SK-N-SH treated with all-trans-retinoic acid at 6 μM for 48 hours (cell line): ENCODE data around the gene FBLN2.

ENCODE experiments used
- ATAC-seq: fragments of 200-7000 bp; cut with Tn5 transposase; 3 replicates; pipeline ENCODE4 v1.9.1; 2020; ENCODE audit warnings: mild to moderate bottlenecking, moderate library complexity
- BACH2 ChIP-seq: fragments of 250-450 bp; sonication (Bioruptor Pico); IDR thresholded peaks from 2 replicates; pipeline ENCODE4 v1.9.0; 2021; ENCODE audit warnings: mild to moderate bottlenecking, borderline replicate concordance
- CSDC2 ChIP-seq: fragments of 250-450 bp; sonication (Bioruptor Pico); IDR thresholded peaks from 2 replicates; pipeline ENCODE4 v1.5.0; 2020; ENCODE audit warnings: mild to moderate bottlenecking, moderate library complexity
- CSRNP3 ChIP-seq: fragments of 250-450 bp; sonication (Bioruptor Pico); IDR thresholded peaks from 2 replicates; pipeline ENCODE4 v1.5.1; 2021; ENCODE audit warnings: mild to moderate bottlenecking, moderate library complexity
- ESRRG ChIP-seq: fragments of 250-450 bp; sonication (Bioruptor Pico); IDR thresholded peaks from 2 replicates; pipeline ENCODE4 v1.6.1; 2021; ENCODE audit warnings: mild to moderate bottlenecking
- GLIS3 ChIP-seq: fragments of 250-450 bp; sonication (Bioruptor Pico); IDR thresholded peaks from 2 replicates; pipeline ENCODE4 v1.5.0; 2020; ENCODE audit warnings: mild to moderate bottlenecking, moderate library complexity
- ISL1 ChIP-seq: fragments of 250-450 bp; sonication (Bioruptor Pico); IDR thresholded peaks from 2 replicates; pipeline ENCODE4 v2.1.2; 2022; ENCODE audit warnings: mild to moderate bottlenecking, moderate library complexity
- OSR1 ChIP-seq: fragments of 250-450 bp; sonication (Bioruptor Pico); IDR thresholded peaks from 2 replicates; pipeline ENCODE4 v1.8.0; 2022; ENCODE audit warnings: moderate library complexity, mild to moderate bottlenecking, inconsistent platforms
- PATZ1 ChIP-seq: fragments of 250-450 bp; sonication (Bioruptor Pico); IDR thresholded peaks from 2 replicates; pipeline ENCODE4 v1.8.0; 2020; ENCODE audit warnings: mild to moderate bottlenecking, moderate library complexity, borderline replicate concordance
- PPARA ChIP-seq: fragments of 250-450 bp; sonication (Bioruptor Pico); IDR thresholded peaks from 2 replicates; pipeline ENCODE4 v1.5.0; 2020; ENCODE audit warnings: mild to moderate bottlenecking, borderline replicate concordance
- RARB ChIP-seq: fragments of 250-450 bp; sonication (Bioruptor Pico); IDR thresholded peaks from 2 replicates; pipeline ENCODE4 v1.8.0; 2021; ENCODE audit warnings: mild to moderate bottlenecking, moderate library complexity
- SNAI2 ChIP-seq: fragments of 250-450 bp; sonication (Bioruptor Pico); IDR thresholded peaks from 2 replicates; pipeline ENCODE4 v1.5.0; 2020; ENCODE audit warnings: mild to moderate bottlenecking, moderate library complexity
- TCF4 ChIP-seq: fragments of 250-450 bp; sonication (Bioruptor Pico); IDR thresholded peaks from 2 replicates; pipeline ENCODE4 v1.8.0; 2021; ENCODE audit warnings: mild to moderate bottlenecking, moderate library complexity, borderline replicate concordance
- TOX ChIP-seq: fragments of 250-450 bp; sonication (Bioruptor Pico); IDR thresholded peaks from 2 replicates; pipeline ENCODE4 v1.8.0; 2021; ENCODE audit warnings: mild to moderate bottlenecking, moderate library complexity, borderline replicate concordance
- ZC3H10 ChIP-seq: fragments of 250-450 bp; sonication (Bioruptor Pico); IDR thresholded peaks from 2 replicates; pipeline ENCODE4 v1.5.1; 2021; ENCODE audit warnings: mild to moderate bottlenecking, moderate library complexity
- ZNF565 ChIP-seq: fragments of 450-650 bp; formaldehyde crosslinking; conservative IDR thresholded peaks from 2 replicates; pipeline ENCODE4 v1.5.0; 2020; ENCODE audit warnings: low read depth, mild to moderate bottlenecking, moderate library complexity
- TF ChIP-seq, protein P1 (sequence below): fragments of 250-450 bp; sonication (Bioruptor Pico); IDR thresholded peaks from 2 replicates; pipeline ENCODE4 v1.5.1; 2020; ENCODE audit warnings: low read depth, mild to moderate bottlenecking, moderate library complexity
- TF ChIP-seq, protein P2 (sequence below): fragments of 250-450 bp; sonication (Bioruptor Pico); IDR thresholded peaks from 2 replicates; pipeline ENCODE4 v1.5.0; 2020; ENCODE audit warnings: mild to moderate bottlenecking, moderate library complexity

FBLN2 gene

GRCh38 chr3:13668136-13668535 lies 119.2 kb downstream of the FBLN2 start:
- no peak for ATAC-seq
- TF ChIP-seq ISL1 (CRISPR knock-in tag) (no peak), TCF4 (no peak), OSR1 (no peak), PPARA (CRISPR knock-in tag) (no peak), TOX (CRISPR knock-in tag) (no peak), PATZ1 (CRISPR knock-in tag) (no peak), RARB (no peak), CSRNP3 (CRISPR knock-in tag) (no peak), ZNF565 (CRISPR knock-in tag) (no peak), ESRRG (no peak), GLIS3 (CRISPR knock-in tag) (no peak), CSDC2 (CRISPR knock-in tag) (no peak)
- TF ChIP-seq, protein P1, sequence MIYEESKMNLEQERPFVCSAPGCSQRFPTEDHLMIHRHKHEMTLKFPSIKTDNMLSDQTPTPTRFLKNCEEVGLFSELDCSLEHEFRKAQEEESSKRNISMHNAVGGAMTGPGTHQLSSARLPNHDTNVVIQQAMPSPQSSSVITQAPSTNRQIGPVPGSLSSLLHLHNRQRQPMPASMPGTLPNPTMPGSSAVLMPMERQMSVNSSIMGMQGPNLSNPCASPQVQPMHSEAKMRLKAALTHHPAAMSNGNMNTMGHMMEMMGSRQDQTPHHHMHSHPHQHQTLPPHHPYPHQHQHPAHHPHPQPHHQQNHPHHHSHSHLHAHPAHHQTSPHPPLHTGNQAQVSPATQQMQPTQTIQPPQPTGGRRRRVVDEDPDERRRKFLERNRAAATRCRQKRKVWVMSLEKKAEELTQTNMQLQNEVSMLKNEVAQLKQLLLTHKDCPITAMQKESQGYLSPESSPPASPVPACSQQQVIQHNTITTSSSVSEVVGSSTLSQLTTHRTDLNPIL (CRISPR knock-in tag), result no peak
- TF ChIP-seq, protein P2, sequence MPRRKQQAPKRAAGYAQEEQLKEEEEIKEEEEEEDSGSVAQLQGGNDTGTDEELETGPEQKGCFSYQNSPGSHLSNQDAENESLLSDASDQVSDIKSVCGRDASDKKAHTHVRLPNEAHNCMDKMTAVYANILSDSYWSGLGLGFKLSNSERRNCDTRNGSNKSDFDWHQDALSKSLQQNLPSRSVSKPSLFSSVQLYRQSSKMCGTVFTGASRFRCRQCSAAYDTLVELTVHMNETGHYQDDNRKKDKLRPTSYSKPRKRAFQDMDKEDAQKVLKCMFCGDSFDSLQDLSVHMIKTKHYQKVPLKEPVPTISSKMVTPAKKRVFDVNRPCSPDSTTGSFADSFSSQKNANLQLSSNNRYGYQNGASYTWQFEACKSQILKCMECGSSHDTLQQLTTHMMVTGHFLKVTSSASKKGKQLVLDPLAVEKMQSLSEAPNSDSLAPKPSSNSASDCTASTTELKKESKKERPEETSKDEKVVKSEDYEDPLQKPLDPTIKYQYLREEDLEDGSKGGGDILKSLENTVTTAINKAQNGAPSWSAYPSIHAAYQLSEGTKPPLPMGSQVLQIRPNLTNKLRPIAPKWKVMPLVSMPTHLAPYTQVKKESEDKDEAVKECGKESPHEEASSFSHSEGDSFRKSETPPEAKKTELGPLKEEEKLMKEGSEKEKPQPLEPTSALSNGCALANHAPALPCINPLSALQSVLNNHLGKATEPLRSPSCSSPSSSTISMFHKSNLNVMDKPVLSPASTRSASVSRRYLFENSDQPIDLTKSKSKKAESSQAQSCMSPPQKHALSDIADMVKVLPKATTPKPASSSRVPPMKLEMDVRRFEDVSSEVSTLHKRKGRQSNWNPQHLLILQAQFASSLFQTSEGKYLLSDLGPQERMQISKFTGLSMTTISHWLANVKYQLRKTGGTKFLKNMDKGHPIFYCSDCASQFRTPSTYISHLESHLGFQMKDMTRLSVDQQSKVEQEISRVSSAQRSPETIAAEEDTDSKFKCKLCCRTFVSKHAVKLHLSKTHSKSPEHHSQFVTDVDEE (CRISPR knock-in tag), result no peak

DNA sequence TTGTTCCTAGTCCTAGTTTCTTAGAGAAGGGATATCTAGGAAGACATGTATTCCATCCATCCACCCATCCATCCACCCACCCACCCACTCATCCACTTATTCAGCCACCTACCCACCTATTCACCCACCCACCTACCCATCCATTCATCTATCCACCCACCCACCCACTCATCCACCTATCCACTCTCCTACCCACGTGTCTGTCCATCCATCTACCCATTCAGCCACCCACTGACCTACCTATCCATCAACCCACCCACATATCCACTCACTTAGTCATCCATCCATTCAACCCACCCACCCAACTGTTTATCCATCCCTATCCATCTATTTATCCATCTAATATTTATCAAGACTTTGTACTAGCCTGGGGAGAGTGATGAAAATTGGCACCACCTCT lies 120.5 kb downstream of the FBLN2 start:
- TF ChIP-seq TCF4 (no peak), RARB (no peak), BACH2 (CRISPR knock-in tag) (no peak), ZC3H10 (CRISPR knock-in tag) (no peak), ESRRG (no peak), PATZ1 (CRISPR knock-in tag) (no peak), ISL1 (CRISPR knock-in tag) (no peak), SNAI2 (no peak)
- TF ChIP-seq, protein P2 (CRISPR knock-in tag), result no peak
- TF ChIP-seq, protein P1 (CRISPR knock-in tag), result no peak
- no peak for ATAC-seq
